ENCODE results near the gene KLF6.

- TF ChIP-seq, protein P1, sequence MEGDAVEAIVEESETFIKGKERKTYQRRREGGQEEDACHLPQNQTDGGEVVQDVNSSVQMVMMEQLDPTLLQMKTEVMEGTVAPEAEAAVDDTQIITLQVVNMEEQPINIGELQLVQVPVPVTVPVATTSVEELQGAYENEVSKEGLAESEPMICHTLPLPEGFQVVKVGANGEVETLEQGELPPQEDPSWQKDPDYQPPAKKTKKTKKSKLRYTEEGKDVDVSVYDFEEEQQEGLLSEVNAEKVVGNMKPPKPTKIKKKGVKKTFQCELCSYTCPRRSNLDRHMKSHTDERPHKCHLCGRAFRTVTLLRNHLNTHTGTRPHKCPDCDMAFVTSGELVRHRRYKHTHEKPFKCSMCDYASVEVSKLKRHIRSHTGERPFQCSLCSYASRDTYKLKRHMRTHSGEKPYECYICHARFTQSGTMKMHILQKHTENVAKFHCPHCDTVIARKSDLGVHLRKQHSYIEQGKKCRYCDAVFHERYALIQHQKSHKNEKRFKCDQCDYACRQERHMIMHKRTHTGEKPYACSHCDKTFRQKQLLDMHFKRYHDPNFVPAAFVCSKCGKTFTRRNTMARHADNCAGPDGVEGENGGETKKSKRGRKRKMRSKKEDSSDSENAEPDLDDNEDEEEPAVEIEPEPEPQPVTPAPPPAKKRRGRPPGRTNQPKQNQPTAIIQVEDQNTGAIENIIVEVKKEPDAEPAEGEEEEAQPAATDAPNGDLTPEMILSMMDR (conservative IDR thresholded peaks at IDR 0.05; ENCODE audit: low read depth, low read length): no peak
- TF ChIP-seq EZH2 (IDR thresholded peaks at IDR 0.05; ENCODE audit: low read length, unreplicated experiment): no peak
- no peak for TF ChIP-seq EZH2phosphoT487 (IDR thresholded peaks at IDR 0.05; ENCODE audit: borderline replicate concordance, low read length)
Measured at GRCh38 chr10:3777981-3778691, 6.9 kb downstream of the KLF6 start.

All from PC-3 (cell line).